Stimulated activated naive CD4-positive, alpha-beta T cell treated with Interleukin-2 at 50 U/mL for 16 hours (primary cell): Measurements from ENCODE around the gene NDFIP2.

ENCODE experiments used
- DNase-seq: peaks from one replicate; lab custom pipeline; 2025; lab: John Stamatoyannopoulos, UW

Gene NDFIP2

GRCh38 chr13:79480954-79481684, at the start of gene NDFIP2:
TSS of gene NDFIP2 (plus strand) at chr13:79481155. CDS start at chr13:79481204, 49 bp downstream.
- peak; percentile 93 for DNase-seq

- DNase-seq, result no peak
These were observed 48.9 kb upstream of the NDFIP2 start for GRCh38 chr13:79432086-79432485.

- DNase-seq, result no peak
These were observed 48.0 kb upstream of the NDFIP2 start for GRCh38 chr13:79432992-79433391.

GRCh38 chr13:79434556-79434955, 46.4 kb upstream of the NDFIP2 start:
- DNase-seq, result no peak

- no peak for DNase-seq
These were observed 45.4 kb upstream of the NDFIP2 start for GRCh38 chr13:79435561-79435990.

GRCh38 chr13:79439275-79439674, 41.7 kb upstream of the NDFIP2 start:
- no peak for DNase-seq

GRCh38 chr13:79440958-79441528, 39.9 kb upstream of the NDFIP2 start:
- DNase-seq, result no peak

- no peak for DNase-seq
These were observed 38.7 kb upstream of the NDFIP2 start for GRCh38 chr13:79442221-79442620.

GRCh38 chr13:79442706-79443105, 38.2 kb upstream of the NDFIP2 start:
- DNase-seq, result no peak

- DNase-seq, result no peak
These were observed 34.8 kb upstream of the NDFIP2 start for GRCh38 chr13:79445968-79446645.

GRCh38 chr13:79447141-79447540, 33.8 kb upstream of the NDFIP2 start:
- no peak for DNase-seq

GRCh38 chr13:79447741-79448140, 33.2 kb upstream of the NDFIP2 start:
- DNase-seq, result no peak

GRCh38 chr13:79448413-79448812, 32.5 kb upstream of the NDFIP2 start:
- DNase-seq, result no peak

GRCh38 chr13:79450110-79450509, 30.8 kb upstream of the NDFIP2 start:
- DNase-seq, result peak; percentile 28

- peak; percentile 95 for DNase-seq
These were observed 29.4 kb upstream of the NDFIP2 start for GRCh38 chr13:79451500-79451962.

- no peak for DNase-seq
These were observed 28.6 kb upstream of the NDFIP2 start for GRCh38 chr13:79452239-79452913.

- no peak for DNase-seq
These were observed 25.6 kb upstream of the NDFIP2 start for GRCh38 chr13:79455331-79455730.

- DNase-seq, result no peak
These were observed 24.9 kb upstream of the NDFIP2 start for GRCh38 chr13:79456051-79456450.

- DNase-seq, result no peak
These were observed 24.1 kb upstream of the NDFIP2 start for GRCh38 chr13:79456656-79457365.

- no peak for DNase-seq
These were observed 23.6 kb upstream of the NDFIP2 start for GRCh38 chr13:79457390-79457789.

- peak; percentile 10 for DNase-seq
These were observed 23.0 kb upstream of the NDFIP2 start for GRCh38 chr13:79457948-79458347.

GRCh38 chr13:79458436-79458835, 22.5 kb upstream of the NDFIP2 start:
- no peak for DNase-seq
